Type B pancreatic cell (in vitro differentiated cells): ENCODE measurements around the gene MRPL41. TPM values are rescaled to one million over a fixed set of nuclear protein-coding genes. Genes with fewer than 3 reads are reported as not detected.

Experiments
- DNase-seq: peaks from one replicate; pipeline ENCODE4 v3.0.0; 2021; ENCODE audit warnings: mixed read lengths; ENCODE audit not compliant: unreplicated experiment; ENCODE audit errors: extremely low spot score
- H3K27ac Mint-ChIP-seq: 2 replicates; pipeline ENCODE4 v1.8.0; 2021; ENCODE audit warnings: mild to moderate bottlenecking, mixed read lengths
- H3K27me3 Mint-ChIP-seq: 2 replicates; pipeline ENCODE4 v1.8.0; 2021; ENCODE audit warnings: mixed read lengths
- H3K36me3 Mint-ChIP-seq: 2 replicates; pipeline ENCODE4 v1.8.0; 2021; ENCODE audit warnings: mixed read lengths
- H3K4me1 Mint-ChIP-seq: one replicate; pipeline ENCODE4 v1.8.0; 2021; ENCODE audit warnings: mixed read lengths; ENCODE audit not compliant: unreplicated experiment
- H3K4me3 Mint-ChIP-seq: 2 replicates; pipeline ENCODE4 v1.8.0; 2021; ENCODE audit warnings: mild to moderate bottlenecking, mixed read lengths
- H3K9me3 Mint-ChIP-seq: 2 replicates; pipeline ENCODE4 v1.8.0; 2021; ENCODE audit warnings: mixed read lengths
- CTCF ChIP-seq: fragments of 200-600 bp; sonication (generic); conservative IDR thresholded peaks from 2 replicates; pipeline ENCODE4 v1.5.0; 2021; ENCODE audit warnings: antibody characterized with exemption, mild to moderate bottlenecking
- total RNA-seq: library from RNA; stranded (reverse); gene quantifications from 2 replicates; pipeline ENCODE4 v1.2.1, GENCODE V29; 2021; ENCODE audit warnings: low replicate concordance

MRPL41 gene
- total RNA-seq, 1 donor from 2014 or later: 51.6 TPM

- peaks cover 10% of the 10 kb centered on the region for H3K4me1 Mint-ChIP-seq
- H3K9me3 Mint-ChIP-seq: no peaks in the 10 kb centered on the region
- H3K27me3 Mint-ChIP-seq: no peaks in the 10 kb centered on the region
- H3K27ac Mint-ChIP-seq: peak within 1 kb of the TSS; percentile 81
- H3K36me3 Mint-ChIP-seq: peaks cover 12% of the 10 kb centered on the region
- peak; percentile 98 for DNase-seq
- peak within 1 kb of the TSS; percentile 90 for H3K4me3 Mint-ChIP-seq
- TF ChIP-seq CTCF: peak; percentile 95
Observed at GRCh38 chr9:137578518-137579258, 27.0 kb downstream of the MRPL41 start, which contains the start of gene DPH7. Gene DPH7, minus strand, starts transcription at chr9:137578925. Its CDS starts 148 bp downstream, at chr9:137578777.

GRCh38 chr9:137579259-137579604 is 27.6 kb downstream of the MRPL41 start:
- TF ChIP-seq CTCF: no peak
- H3K27ac Mint-ChIP-seq: peak overlapping the region; percentile 41
- no peaks in the 10 kb centered on the region for H3K27me3 Mint-ChIP-seq
- peak overlapping the region; percentile 90 for H3K4me3 Mint-ChIP-seq
- no peaks in the 10 kb centered on the region for H3K9me3 Mint-ChIP-seq
- DNase-seq: no peak
- peaks cover 12% of the 10 kb centered on the region for H3K36me3 Mint-ChIP-seq
- H3K4me1 Mint-ChIP-seq: peaks cover 10% of the 10 kb centered on the region

- H3K36me3 Mint-ChIP-seq: peaks cover 6% of the 10 kb centered on the region
- H3K27me3 Mint-ChIP-seq: no peaks in the 10 kb centered on the region
- H3K27ac Mint-ChIP-seq: no peak overlapping the region
- TF ChIP-seq CTCF: no peak
- no peak for DNase-seq
- H3K4me1 Mint-ChIP-seq: peaks cover 10% of the 10 kb centered on the region
- no peaks in the 10 kb centered on the region for H3K9me3 Mint-ChIP-seq
- H3K4me3 Mint-ChIP-seq: no peak overlapping the region
Observed at GRCh38 chr9:137580209-137580953, 28.7 kb downstream of the MRPL41 start.

GRCh38 chr9:137580954-137581322 is 29.3 kb downstream of the MRPL41 start:
- Mint-ChIP-seq H3K9me3 (no peaks in the 10 kb centered on the region), H3K4me3 (no peak overlapping the region), H3K27me3 (no peaks in the 10 kb centered on the region), H3K27ac (no peak overlapping the region), H3K4me1 (peaks cover 10% of the 10 kb centered on the region), H3K36me3 (peaks cover under 1% of the 10 kb centered on the region)
- DNase-seq: no peak
- no peak for TF ChIP-seq CTCF

- no peaks in the 10 kb centered on the region for H3K27me3 Mint-ChIP-seq
- no peaks in the 10 kb centered on the region for H3K36me3 Mint-ChIP-seq
- no peak for DNase-seq
- H3K27ac Mint-ChIP-seq: no peak overlapping the region
- H3K4me3 Mint-ChIP-seq: no peak overlapping the region
- peaks cover 10% of the 10 kb centered on the region for H3K4me1 Mint-ChIP-seq
- H3K9me3 Mint-ChIP-seq: no peaks in the 10 kb centered on the region
- TF ChIP-seq CTCF: no peak
Observed at GRCh38 chr9:137581361-137582285, 29.9 kb downstream of the MRPL41 start.
